HG03565 (cell line): ENCODE measurements around the gene VPS26A.

ENCODE experiments used
- ATAC-seq: cut with Tn5 transposase; IDR thresholded peaks from one replicate; pipeline ENCODE4 v1.9.1; 2021; ENCODE audit warnings: mild to moderate bottlenecking, moderate library complexity; ENCODE audit not compliant: unreplicated experiment

VPS26A gene

GRCh38 chr10:69218831-69219230, 94.9 kb downstream of the VPS26A start:
- no peak for ATAC-seq

- no peak for ATAC-seq
Observed at GRCh38 chr10:69220041-69220451, 96.1 kb downstream of the VPS26A start, which contains the start of gene HKDC1. HKDC1 (plus strand) TSS chr10:69220332; CDS start chr10:69220436, 104 bp downstream.

- no peak for ATAC-seq
Observed at GRCh38 chr10:69220507-69220906, 96.5 kb downstream of the VPS26A start.
